Measurements from ENCODE around the gene KCNN1.

DNA sequence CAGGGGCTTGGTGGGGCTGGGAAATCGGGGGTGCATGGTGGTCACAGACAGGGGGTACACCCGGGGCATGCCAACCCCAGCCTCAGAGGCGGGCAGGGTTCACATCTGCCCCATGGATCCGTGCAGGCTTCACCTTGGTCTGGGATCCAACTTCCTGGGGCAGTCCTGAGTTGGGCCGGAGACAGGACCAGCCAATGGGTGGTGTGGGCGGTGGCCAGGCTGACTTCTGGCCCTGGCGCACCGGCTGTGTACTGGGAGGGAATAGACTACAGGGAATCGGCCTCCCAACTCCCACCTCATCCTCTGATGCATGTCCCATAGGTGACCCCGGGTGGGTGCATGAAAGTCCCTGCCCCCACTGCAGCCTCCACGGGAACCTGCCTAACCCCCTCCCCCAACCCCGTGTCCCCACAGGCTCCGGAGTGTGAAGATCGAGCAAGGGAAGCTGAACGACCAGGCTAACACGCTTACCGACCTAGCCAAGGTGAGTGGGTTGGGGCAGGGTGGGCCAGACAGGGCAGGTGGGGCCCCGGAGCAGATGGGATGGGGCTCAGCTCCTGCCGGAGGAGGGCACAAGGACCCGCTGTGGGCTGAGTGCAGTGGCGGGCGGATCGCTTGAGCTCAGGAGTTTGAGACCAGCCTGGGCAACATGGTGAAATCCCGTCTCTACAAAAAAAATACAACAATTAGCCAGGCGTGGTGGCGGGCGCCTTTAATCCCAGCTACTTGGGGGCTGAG, 26.3 kb downstream of the KCNN1 start:
- TF ChIP-seq, protein P1, sequence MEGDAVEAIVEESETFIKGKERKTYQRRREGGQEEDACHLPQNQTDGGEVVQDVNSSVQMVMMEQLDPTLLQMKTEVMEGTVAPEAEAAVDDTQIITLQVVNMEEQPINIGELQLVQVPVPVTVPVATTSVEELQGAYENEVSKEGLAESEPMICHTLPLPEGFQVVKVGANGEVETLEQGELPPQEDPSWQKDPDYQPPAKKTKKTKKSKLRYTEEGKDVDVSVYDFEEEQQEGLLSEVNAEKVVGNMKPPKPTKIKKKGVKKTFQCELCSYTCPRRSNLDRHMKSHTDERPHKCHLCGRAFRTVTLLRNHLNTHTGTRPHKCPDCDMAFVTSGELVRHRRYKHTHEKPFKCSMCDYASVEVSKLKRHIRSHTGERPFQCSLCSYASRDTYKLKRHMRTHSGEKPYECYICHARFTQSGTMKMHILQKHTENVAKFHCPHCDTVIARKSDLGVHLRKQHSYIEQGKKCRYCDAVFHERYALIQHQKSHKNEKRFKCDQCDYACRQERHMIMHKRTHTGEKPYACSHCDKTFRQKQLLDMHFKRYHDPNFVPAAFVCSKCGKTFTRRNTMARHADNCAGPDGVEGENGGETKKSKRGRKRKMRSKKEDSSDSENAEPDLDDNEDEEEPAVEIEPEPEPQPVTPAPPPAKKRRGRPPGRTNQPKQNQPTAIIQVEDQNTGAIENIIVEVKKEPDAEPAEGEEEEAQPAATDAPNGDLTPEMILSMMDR (IDR thresholded peaks at IDR 0.05) = no peak
- no peak for TF ChIP-seq POLR2A (IDR thresholded peaks at IDR 0.05)

Data from esophagus squamous epithelium (tissue), 4 donors.